Fibroblast of lung (primary cell): Measurements from ENCODE around the gene ADARB1. TPM values are rescaled to one million over a fixed set of nuclear protein-coding genes. Genes with fewer than 3 reads are reported as not detected.

Experiments
- DNase-seq, 2 donors: peaks; one replicate each; pipeline versions ENCODE4 v3.0.0 to v3.0.0-alpha.2; 2010; ENCODE audit warnings: low read depth in 2 of 2
- H2AFZ ChIP-seq: 2 replicates; pipeline ENCODE4 v1.5.1; 2012; ENCODE audit warnings: low read length, control low read depth, inconsistent platforms
- H3K27ac ChIP-seq: 2 replicates; pipeline ENCODE4 v1.5.1; 2011; ENCODE audit warnings: low read length, control low read depth; ENCODE audit not compliant: insufficient read depth
- H3K27me3 ChIP-seq: 2 replicates; pipeline ENCODE4 v1.5.1; 2011; ENCODE audit warnings: mild to moderate bottlenecking, low read length; ENCODE audit not compliant: control insufficient read depth, insufficient read depth
- H3K36me3 ChIP-seq: 2 replicates; pipeline ENCODE4 v1.5.1; 2011; ENCODE audit warnings: low read length; ENCODE audit not compliant: control insufficient read depth, insufficient read depth
- H3K4me1 ChIP-seq: 2 replicates; pipeline ENCODE4 v1.5.1; 2011; ENCODE audit warnings: low read length; ENCODE audit not compliant: control insufficient read depth, insufficient read depth; ENCODE audit errors: extremely low read depth
- H3K4me2 ChIP-seq: 2 replicates; pipeline ENCODE4 v1.5.1; 2011; ENCODE audit warnings: low read length, control low read depth; ENCODE audit not compliant: insufficient read depth; ENCODE audit errors: extremely low read depth
- H3K4me3 ChIP-seq, 4 experiments: fragments of 200-600 bp in 1 of 4; sonication (generic) in 1 of 4; replicated peaks in 1 of 4; 2 replicates each; pipeline ENCODE4 v1.5.1; 2011 to 2016; ENCODE audit warnings: low read length in 4 of 4, low read depth in 3 of 4, mild to moderate bottlenecking in 3 of 4, control low read depth in 2 of 4, inconsistent platforms in 1 of 4, mixed read lengths in 1 of 4; ENCODE audit not compliant: insufficient read depth in 1 of 4; ENCODE audit errors: control extremely low read depth in 1 of 4
- H3K79me2 ChIP-seq: 2 replicates; pipeline ENCODE4 v1.5.1; 2012; ENCODE audit warnings: mild to moderate bottlenecking, low read length, inconsistent platforms; ENCODE audit not compliant: control insufficient read depth, insufficient read depth
- H3K9ac ChIP-seq: 2 replicates; pipeline ENCODE4 v1.5.1; 2011; ENCODE audit warnings: mild to moderate bottlenecking, low read length, control low read depth; ENCODE audit not compliant: insufficient read depth
- H3K9me3 ChIP-seq: 2 replicates; pipeline ENCODE4 v1.5.1; 2012; ENCODE audit warnings: low read depth, low read length; ENCODE audit not compliant: control insufficient read depth, insufficient read depth
- H4K20me1 ChIP-seq: 2 replicates; pipeline ENCODE4 v1.5.1; 2011; ENCODE audit warnings: low read length; ENCODE audit not compliant: control insufficient read depth, insufficient read depth; ENCODE audit errors: extremely low read depth
- EZH2 ChIP-seq: IDR thresholded peaks from 2 replicates; pipeline ENCODE4 v1.5.1; 2012; ENCODE audit warnings: low read length, control low read depth, mild to moderate bottlenecking; ENCODE audit errors: missing control alignments
- polyA plus RNA-seq, 2 donors: library from polyadenylated mRNA; depleted of rRNA in 1 of 2; stranded (reverse) in 1 of 2; unstranded in 1 of 2; fragments of >200 nt; gene quantifications; 2 replicates each; pipeline ENCODE4 v1.2.1, GENCODE V29; 2011 to 2012; ENCODE audit warnings: missing spikeins in 1 of 2
- total RNA-seq: library from RNA; depleted of rRNA; stranded (reverse); fragments of >200 nt; gene quantifications from 2 replicates; pipeline ENCODE4 v1.2.1, GENCODE V29; 2014
- TF ChIP-seq, protein P1 (sequence below), 2 donors: IDR thresholded peaks in 1 of 2; conservative IDR thresholded peaks in 1 of 2; 1 replicate in 1 of 2; 2 replicates in 1 of 2; pipeline ENCODE4 v1.5.1; 2011 to 2012; ENCODE audit warnings: low read length in 2 of 2, control low read depth in 1 of 2, inconsistent platforms in 1 of 2, low read depth in 1 of 2, mild to moderate bottlenecking in 1 of 2

ADARB1 gene
- total and polyA plus RNA-seq, 2 donors (not counting 1 experiment from before 2014, with no cell fraction given) = 20.2 to 25.3 TPM

DNA sequence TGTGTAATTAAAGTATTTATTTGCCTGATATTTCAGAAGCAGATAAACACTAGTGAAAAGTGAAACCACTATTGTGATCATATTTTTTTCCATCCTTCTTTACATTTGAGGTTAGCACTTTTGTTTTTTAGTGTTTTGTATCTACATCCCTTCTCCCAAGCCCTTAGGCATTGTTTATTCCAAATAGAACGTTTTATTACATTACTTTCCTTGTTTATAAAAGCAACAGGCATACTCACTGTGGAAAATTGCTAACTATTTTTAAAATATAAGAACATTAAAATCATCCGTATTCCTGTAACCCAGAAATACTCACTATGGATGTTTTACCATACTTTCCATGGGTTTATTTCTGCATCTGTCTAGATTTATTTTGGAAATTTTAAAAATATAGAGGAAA lies 109.5 kb downstream of the ADARB1 start:
- no peaks in the 10 kb centered on the region for H4K20me1 ChIP-seq
- no peak overlapping the region for H2AFZ ChIP-seq
- no peaks in the 10 kb centered on the region for H3K79me2 ChIP-seq
- no peak overlapping the region for H3K4me3 ChIP-seq
- no peak for TF ChIP-seq EZH2
- TF ChIP-seq, protein P1, sequence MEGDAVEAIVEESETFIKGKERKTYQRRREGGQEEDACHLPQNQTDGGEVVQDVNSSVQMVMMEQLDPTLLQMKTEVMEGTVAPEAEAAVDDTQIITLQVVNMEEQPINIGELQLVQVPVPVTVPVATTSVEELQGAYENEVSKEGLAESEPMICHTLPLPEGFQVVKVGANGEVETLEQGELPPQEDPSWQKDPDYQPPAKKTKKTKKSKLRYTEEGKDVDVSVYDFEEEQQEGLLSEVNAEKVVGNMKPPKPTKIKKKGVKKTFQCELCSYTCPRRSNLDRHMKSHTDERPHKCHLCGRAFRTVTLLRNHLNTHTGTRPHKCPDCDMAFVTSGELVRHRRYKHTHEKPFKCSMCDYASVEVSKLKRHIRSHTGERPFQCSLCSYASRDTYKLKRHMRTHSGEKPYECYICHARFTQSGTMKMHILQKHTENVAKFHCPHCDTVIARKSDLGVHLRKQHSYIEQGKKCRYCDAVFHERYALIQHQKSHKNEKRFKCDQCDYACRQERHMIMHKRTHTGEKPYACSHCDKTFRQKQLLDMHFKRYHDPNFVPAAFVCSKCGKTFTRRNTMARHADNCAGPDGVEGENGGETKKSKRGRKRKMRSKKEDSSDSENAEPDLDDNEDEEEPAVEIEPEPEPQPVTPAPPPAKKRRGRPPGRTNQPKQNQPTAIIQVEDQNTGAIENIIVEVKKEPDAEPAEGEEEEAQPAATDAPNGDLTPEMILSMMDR (conservative IDR thresholded peaks at IDR 0.05 in 1 of 2, IDR thresholded peaks at IDR 0.05 in 1 of 2; ENCODE audit: low read depth in 1 of 2, low read length in 2 of 2) = no peak
- H3K36me3 ChIP-seq = peaks cover 4% of the 10 kb centered on the region
- no peak for DNase-seq
- H3K4me1 ChIP-seq = no peaks in the 10 kb centered on the region
- H3K27ac ChIP-seq = no peak overlapping the region
- no peaks in the 10 kb centered on the region for H3K27me3 ChIP-seq
- H3K9me3 ChIP-seq = no peaks in the 10 kb centered on the region
- H3K9ac ChIP-seq = no peak overlapping the region
- no peak overlapping the region for H3K4me2 ChIP-seq

DNA sequence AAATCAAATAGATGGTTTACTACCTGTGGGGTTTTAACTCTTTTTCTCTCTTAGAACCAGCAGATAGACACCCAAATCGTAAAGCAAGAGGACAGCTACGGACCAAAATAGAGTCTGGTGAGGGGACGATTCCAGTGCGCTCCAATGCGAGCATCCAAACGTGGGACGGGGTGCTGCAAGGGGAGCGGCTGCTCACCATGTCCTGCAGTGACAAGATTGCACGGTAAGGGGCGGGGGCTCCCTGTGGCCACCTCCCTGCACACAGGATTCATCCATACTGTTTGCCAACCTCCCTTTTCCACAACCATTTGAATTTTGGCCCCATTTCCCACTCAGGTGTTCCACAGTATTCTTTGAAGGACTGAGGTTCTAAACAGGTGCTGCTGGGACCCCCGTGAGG lies 110.5 kb downstream of the ADARB1 start:
- H2AFZ ChIP-seq = no peak overlapping the region
- DNase-seq = no peak
- H3K27me3 ChIP-seq = no peaks in the 10 kb centered on the region
- H3K79me2 ChIP-seq = no peaks in the 10 kb centered on the region
- no peak overlapping the region for H3K4me3 ChIP-seq
- peaks cover 4% of the 10 kb centered on the region for H3K36me3 ChIP-seq
- H3K27ac ChIP-seq = no peak overlapping the region
- TF ChIP-seq, protein P1 (conservative IDR thresholded peaks at IDR 0.05 in 1 of 2, IDR thresholded peaks at IDR 0.05 in 1 of 2; ENCODE audit: low read depth in 1 of 2, low read length in 2 of 2) = no peak
- no peak for TF ChIP-seq EZH2
- H3K4me2 ChIP-seq = no peak overlapping the region
- no peaks in the 10 kb centered on the region for H3K4me1 ChIP-seq
- no peaks in the 10 kb centered on the region for H4K20me1 ChIP-seq
- no peaks in the 10 kb centered on the region for H3K9me3 ChIP-seq
- H3K9ac ChIP-seq = no peak overlapping the region

DNA sequence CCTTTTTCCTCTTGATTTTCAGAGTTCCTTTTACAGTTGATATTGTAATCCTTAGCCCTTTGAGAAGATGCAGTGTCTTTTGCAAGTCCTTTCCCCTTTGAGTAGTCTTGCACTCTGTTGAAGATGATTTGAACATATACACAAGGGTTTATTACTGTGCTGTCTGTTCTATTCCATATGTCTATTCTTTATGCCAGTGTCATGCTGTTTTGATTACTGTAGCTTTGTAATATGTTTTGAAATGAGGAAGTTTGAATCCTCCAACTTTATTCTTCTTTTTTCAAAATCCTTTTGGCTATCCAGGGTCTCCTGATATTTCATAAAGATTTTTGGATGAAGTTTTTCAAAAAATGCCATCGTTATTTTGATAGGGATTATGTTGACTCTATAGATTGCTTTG lies 112.3 kb downstream of the ADARB1 start:
- H3K9me3 ChIP-seq = no peaks in the 10 kb centered on the region
- no peaks in the 10 kb centered on the region for H4K20me1 ChIP-seq
- H3K36me3 ChIP-seq = peaks cover 4% of the 10 kb centered on the region
- TF ChIP-seq, protein P1 (conservative IDR thresholded peaks at IDR 0.05 in 1 of 2, IDR thresholded peaks at IDR 0.05 in 1 of 2; ENCODE audit: low read depth in 1 of 2, low read length in 2 of 2) = no peak
- no peak for TF ChIP-seq EZH2
- no peak overlapping the region for H3K4me3 ChIP-seq
- no peaks in the 10 kb centered on the region for H3K79me2 ChIP-seq
- H3K4me1 ChIP-seq = no peaks in the 10 kb centered on the region
- H2AFZ ChIP-seq = no peak overlapping the region
- DNase-seq = no peak
- no peaks in the 10 kb centered on the region for H3K27me3 ChIP-seq
- no peak overlapping the region for H3K27ac ChIP-seq
- H3K9ac ChIP-seq = no peak overlapping the region
- H3K4me2 ChIP-seq = no peak overlapping the region
